ENCODE results near the gene RNFT2.

GRCh38 chr12:116874324-116874995, 136.3 kb downstream of the RNFT2 start:
- no peak for TF ChIP-seq POLR2A (IDR thresholded peaks at IDR 0.05)
- TF ChIP-seq CTCF (IDR thresholded peaks at IDR 0.05): no peak

Measured in lower leg skin (tissue), 3 donors.